ENCODE measurements around the gene GJA5. TPM values are rescaled to one million over a fixed set of nuclear protein-coding genes. Genes with fewer than 3 reads are reported as not detected.

Gene GJA5
- not detected in 2 replicates for total RNA-seq

- Mint-ChIP-seq H3K27me3 (ENCODE audit: low read depth) (peaks cover 14% of the 10 kb centered on the region), H3K4me3 (ENCODE audit: low read depth) (no peak within 1 kb of the TSS), H3K4me1 (ENCODE audit: low read depth) (peaks cover 13% of the 10 kb centered on the region), H3K27ac (no peak within 1 kb of the TSS), H3K36me3 (ENCODE audit: low read depth) (no peaks in the 10 kb centered on the region), H3K9me3 (no peaks in the 10 kb centered on the region)
- intact Hi-C loops (cut with micrococcal nuclease) = no loop called here
- no peak for DNase-seq (ENCODE audit: low spot score)
These were observed at the start of gene GJA5 for GRCh38 chr1:147760481-147761260. Gene GJA5 (minus strand): TSS chr1:147760602. CDS start chr1:147759238, 1,364 bp downstream.

DNA sequence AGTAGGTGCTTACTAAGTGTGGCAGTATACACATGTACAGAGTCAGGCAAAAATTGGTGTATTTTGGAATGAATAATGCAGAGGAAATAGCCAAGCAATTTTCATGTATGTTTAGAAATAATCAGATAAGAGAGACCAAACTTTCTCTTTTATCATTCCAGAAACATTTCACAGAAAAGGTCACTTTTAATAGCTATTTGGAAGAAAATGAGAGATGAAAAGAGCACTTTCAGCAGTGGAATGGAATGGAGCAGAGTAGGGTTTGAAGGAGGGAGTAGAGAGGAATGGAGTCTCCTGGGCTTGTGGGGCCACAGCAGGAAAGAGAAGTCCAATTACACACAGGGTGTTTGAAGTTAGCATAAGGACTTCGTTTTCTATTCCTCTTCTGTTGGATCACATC lies 48.8 kb upstream of the GJA5 start:
- Mint-ChIP-seq H3K9me3 (no peaks in the 10 kb centered on the region), H3K27me3 (ENCODE audit: low read depth) (no peaks in the 10 kb centered on the region), H3K4me3 (ENCODE audit: low read depth) (no peak overlapping the region), H3K4me1 (ENCODE audit: low read depth) (no peaks in the 10 kb centered on the region), H3K36me3 (ENCODE audit: low read depth) (no peaks in the 10 kb centered on the region), H3K27ac (no peak overlapping the region)
- no peak for DNase-seq (ENCODE audit: low spot score)
- intact Hi-C loops (cut with micrococcal nuclease) = no loop called here

- DNase-seq (ENCODE audit: low spot score) = no peak
- no peaks in the 10 kb centered on the region for H3K9me3 Mint-ChIP-seq
- no peaks in the 10 kb centered on the region for H3K4me1 Mint-ChIP-seq (ENCODE audit: low read depth)
- no peaks in the 10 kb centered on the region for H3K27me3 Mint-ChIP-seq (ENCODE audit: low read depth)
- no peak overlapping the region for H3K27ac Mint-ChIP-seq
- no peak overlapping the region for H3K4me3 Mint-ChIP-seq (ENCODE audit: low read depth)
- intact Hi-C loops (cut with micrococcal nuclease) = no loop called here
- H3K36me3 Mint-ChIP-seq (ENCODE audit: low read depth) = no peaks in the 10 kb centered on the region
These were observed 47.6 kb upstream of the GJA5 start for GRCh38 chr1:147808025-147808424.

GRCh38 chr1:147807405-147807804 lies 47.0 kb upstream of the GJA5 start:
- H3K9me3 Mint-ChIP-seq = no peaks in the 10 kb centered on the region
- no peaks in the 10 kb centered on the region for H3K4me1 Mint-ChIP-seq (ENCODE audit: low read depth)
- H3K4me3 Mint-ChIP-seq (ENCODE audit: low read depth) = no peak overlapping the region
- no peaks in the 10 kb centered on the region for H3K36me3 Mint-ChIP-seq (ENCODE audit: low read depth)
- no peak for DNase-seq (ENCODE audit: low spot score)
- H3K27me3 Mint-ChIP-seq (ENCODE audit: low read depth) = no peaks in the 10 kb centered on the region
- intact Hi-C loops (cut with micrococcal nuclease) = no loop called here
- no peak overlapping the region for H3K27ac Mint-ChIP-seq

- H3K36me3 Mint-ChIP-seq (ENCODE audit: low read depth) = no peaks in the 10 kb centered on the region
- intact Hi-C loops (cut with micrococcal nuclease) = no loop called here
- H3K9me3 Mint-ChIP-seq = no peaks in the 10 kb centered on the region
- no peak for DNase-seq (ENCODE audit: low spot score)
- H3K4me1 Mint-ChIP-seq (ENCODE audit: low read depth) = no peaks in the 10 kb centered on the region
- no peak overlapping the region for H3K27ac Mint-ChIP-seq
- no peaks in the 10 kb centered on the region for H3K27me3 Mint-ChIP-seq (ENCODE audit: low read depth)
- no peak overlapping the region for H3K4me3 Mint-ChIP-seq (ENCODE audit: low read depth)
These were observed 44.7 kb upstream of the GJA5 start for GRCh38 chr1:147804942-147805723.

DNA sequence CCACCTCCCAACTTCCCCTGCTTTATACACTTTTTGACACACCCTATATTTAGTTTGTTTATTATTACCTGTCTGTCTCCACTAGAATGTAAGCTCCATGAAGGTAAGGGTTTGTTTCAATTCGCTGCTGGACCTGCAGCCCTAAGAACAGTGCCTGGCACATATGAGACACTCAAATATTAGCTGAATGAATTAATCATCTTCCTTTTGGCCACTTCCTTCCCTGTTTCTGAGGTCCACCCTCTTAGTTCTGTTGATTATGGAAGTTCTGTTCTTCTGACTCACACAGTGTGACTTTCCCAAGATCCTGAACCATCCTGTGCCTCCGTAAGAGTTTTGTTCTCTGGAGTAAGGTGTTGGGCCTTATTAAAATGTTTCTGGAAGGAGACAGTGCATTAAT lies 40.4 kb upstream of the GJA5 start:
- Mint-ChIP-seq H3K36me3 (ENCODE audit: low read depth) (no peaks in the 10 kb centered on the region), H3K27ac (no peak overlapping the region), H3K27me3 (ENCODE audit: low read depth) (no peaks in the 10 kb centered on the region), H3K9me3 (no peaks in the 10 kb centered on the region), H3K4me3 (ENCODE audit: low read depth) (no peak overlapping the region), H3K4me1 (ENCODE audit: low read depth) (no peaks in the 10 kb centered on the region)
- DNase-seq (ENCODE audit: low spot score) = no peak
- intact Hi-C loops (cut with micrococcal nuclease) = no loop called here

DNA sequence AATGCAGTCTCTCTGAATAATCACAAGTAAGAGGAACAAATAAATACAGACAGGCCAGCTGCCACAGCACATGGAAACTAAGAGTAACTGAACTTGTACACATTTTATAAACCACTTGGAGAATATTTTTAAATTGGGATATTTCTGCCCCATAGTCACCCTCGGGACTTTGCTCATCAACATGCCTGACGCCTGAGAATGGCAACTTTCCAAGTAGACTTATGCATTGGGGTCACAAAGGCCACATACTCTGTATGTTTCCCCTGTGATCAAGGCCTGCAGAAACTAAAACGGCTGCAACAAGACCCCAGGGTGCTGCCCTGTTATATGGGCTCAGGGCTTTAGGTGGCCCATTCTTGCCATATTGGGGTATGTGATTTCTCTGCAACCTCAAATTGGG lies 38.3 kb upstream of the GJA5 start:
- intact Hi-C loops (cut with micrococcal nuclease) = no loop called here
- H3K36me3 Mint-ChIP-seq (ENCODE audit: low read depth) = no peaks in the 10 kb centered on the region
- H3K4me3 Mint-ChIP-seq (ENCODE audit: low read depth) = no peak overlapping the region
- H3K27me3 Mint-ChIP-seq (ENCODE audit: low read depth) = peaks cover 11% of the 10 kb centered on the region
- no peak overlapping the region for H3K27ac Mint-ChIP-seq
- no peak for DNase-seq (ENCODE audit: low spot score)
- H3K9me3 Mint-ChIP-seq = no peaks in the 10 kb centered on the region
- no peaks in the 10 kb centered on the region for H3K4me1 Mint-ChIP-seq (ENCODE audit: low read depth)

DNA sequence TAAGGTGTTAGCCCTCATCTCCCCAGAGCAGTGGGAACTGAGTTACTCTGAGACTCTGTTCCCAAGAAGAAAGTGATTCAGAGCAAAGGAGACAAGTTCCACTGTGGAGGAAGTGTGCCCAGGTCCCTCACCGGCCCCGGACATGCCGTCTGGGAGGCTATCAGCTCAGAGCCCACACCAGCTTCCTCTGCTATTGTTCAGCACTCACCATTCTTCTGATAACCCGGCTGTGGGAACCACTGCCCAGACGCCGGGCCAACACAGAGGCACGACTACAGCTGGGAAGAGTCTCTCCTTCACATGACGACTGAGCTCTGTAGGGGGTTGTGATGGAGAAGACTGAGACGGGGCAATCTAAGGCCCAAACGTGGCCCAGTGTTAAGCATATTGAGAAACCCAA lies 34.2 kb upstream of the GJA5 start:
- no peak for DNase-seq (ENCODE audit: low spot score)
- no peak overlapping the region for H3K27ac Mint-ChIP-seq
- no peaks in the 10 kb centered on the region for H3K36me3 Mint-ChIP-seq (ENCODE audit: low read depth)
- H3K27me3 Mint-ChIP-seq (ENCODE audit: low read depth) = peaks cover 15% of the 10 kb centered on the region
- intact Hi-C loops (cut with micrococcal nuclease) = no loop called here
- H3K4me1 Mint-ChIP-seq (ENCODE audit: low read depth) = no peaks in the 10 kb centered on the region
- no peaks in the 10 kb centered on the region for H3K9me3 Mint-ChIP-seq
- H3K4me3 Mint-ChIP-seq (ENCODE audit: low read depth) = no peak overlapping the region

DNA sequence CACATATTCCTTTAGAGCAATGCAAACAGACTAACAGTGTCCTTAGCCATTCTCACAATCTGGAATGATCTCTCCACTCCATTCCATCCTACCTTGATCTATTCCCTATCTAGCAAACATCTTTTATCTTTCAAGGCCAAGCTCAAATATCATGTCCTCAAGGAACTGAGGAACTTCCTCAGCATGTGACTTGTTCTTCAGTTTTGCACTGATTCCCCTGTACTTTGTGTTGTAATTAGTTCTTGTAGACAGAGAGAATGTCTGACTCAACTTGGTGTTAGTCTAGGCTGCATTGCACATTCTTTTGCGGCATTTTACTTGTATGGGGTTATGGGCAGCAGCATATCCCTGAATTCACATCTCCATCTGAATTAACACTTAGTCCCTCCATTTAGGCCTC lies 31.5 kb upstream of the GJA5 start:
- Mint-ChIP-seq H3K4me1 (ENCODE audit: low read depth) (no peaks in the 10 kb centered on the region), H3K27me3 (ENCODE audit: low read depth) (peaks cover 23% of the 10 kb centered on the region), H3K4me3 (ENCODE audit: low read depth) (no peak overlapping the region), H3K9me3 (no peaks in the 10 kb centered on the region), H3K36me3 (ENCODE audit: low read depth) (no peaks in the 10 kb centered on the region), H3K27ac (no peak overlapping the region)
- intact Hi-C loops (cut with micrococcal nuclease) = no loop called here
- no peak for DNase-seq (ENCODE audit: low spot score)

DNA sequence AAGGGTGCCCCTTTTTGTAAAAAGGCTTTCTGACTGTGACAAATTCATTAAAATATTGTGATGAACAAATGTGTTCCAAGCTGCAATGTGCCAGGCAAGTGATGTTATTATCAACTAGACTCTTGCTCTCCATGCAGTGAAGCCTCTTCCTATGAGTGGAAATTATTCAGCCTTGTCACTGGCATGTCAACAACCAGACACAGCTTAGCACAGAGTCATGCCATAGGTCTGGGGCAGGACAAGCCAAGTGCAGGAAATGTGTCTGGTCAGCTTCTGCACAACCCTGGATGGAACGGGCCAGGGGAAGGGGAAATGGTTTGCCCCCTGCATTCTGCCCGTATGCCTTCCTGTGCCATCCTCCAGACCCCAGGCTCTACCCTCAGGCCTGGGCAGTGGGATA lies 27.4 kb upstream of the GJA5 start:
- Mint-ChIP-seq H3K4me1 (ENCODE audit: low read depth) (no peaks in the 10 kb centered on the region), H3K4me3 (ENCODE audit: low read depth) (no peak overlapping the region)

GRCh38 chr1:147786536-147786935 lies 26.1 kb upstream of the GJA5 start:
- H3K4me1 Mint-ChIP-seq (ENCODE audit: low read depth) = no peaks in the 10 kb centered on the region
- H3K4me3 Mint-ChIP-seq (ENCODE audit: low read depth) = no peak overlapping the region
- no peaks in the 10 kb centered on the region for H3K36me3 Mint-ChIP-seq (ENCODE audit: low read depth)
- no peak for DNase-seq (ENCODE audit: low spot score)
- intact Hi-C loops (cut with micrococcal nuclease) = no loop called here
- no peak overlapping the region for H3K27ac Mint-ChIP-seq
- H3K9me3 Mint-ChIP-seq = no peaks in the 10 kb centered on the region
- H3K27me3 Mint-ChIP-seq (ENCODE audit: low read depth) = peaks cover 20% of the 10 kb centered on the region

More for the DNA sequence above, 27.4 kb upstream of the GJA5 start:
- DNase-seq (ENCODE audit: low spot score) = no peak
- no peaks in the 10 kb centered on the region for H3K9me3 Mint-ChIP-seq
- no peak overlapping the region for H3K27ac Mint-ChIP-seq
- H3K27me3 Mint-ChIP-seq (ENCODE audit: low read depth) = peaks cover 17% of the 10 kb centered on the region
- H3K36me3 Mint-ChIP-seq (ENCODE audit: low read depth) = no peaks in the 10 kb centered on the region
- intact Hi-C loops (cut with micrococcal nuclease) = no loop called here

- intact Hi-C loops (cut with micrococcal nuclease) = no loop called here
- no peak overlapping the region for H3K27ac Mint-ChIP-seq
- no peaks in the 10 kb centered on the region for H3K4me1 Mint-ChIP-seq (ENCODE audit: low read depth)
These were observed 25.5 kb upstream of the GJA5 start for GRCh38 chr1:147785794-147786506.

GRCh38 chr1:147784941-147785340 lies 24.5 kb upstream of the GJA5 start:
- Mint-ChIP-seq H3K9me3 (no peaks in the 10 kb centered on the region), H3K36me3 (ENCODE audit: low read depth) (no peaks in the 10 kb centered on the region), H3K4me3 (ENCODE audit: low read depth) (no peak overlapping the region), H3K4me1 (ENCODE audit: low read depth) (no peaks in the 10 kb centered on the region), H3K27ac (no peak overlapping the region), H3K27me3 (ENCODE audit: low read depth) (peaks cover 33% of the 10 kb centered on the region)
- intact Hi-C loops (cut with micrococcal nuclease) = no loop called here
- DNase-seq (ENCODE audit: low spot score) = no peak

More at GRCh38 chr1:147785794-147786506, 25.5 kb upstream of the GJA5 start:
- H3K4me3 Mint-ChIP-seq (ENCODE audit: low read depth) = no peak overlapping the region
- no peak for DNase-seq (ENCODE audit: low spot score)
- H3K9me3 Mint-ChIP-seq = no peaks in the 10 kb centered on the region
- peaks cover 24% of the 10 kb centered on the region for H3K27me3 Mint-ChIP-seq (ENCODE audit: low read depth)
- no peaks in the 10 kb centered on the region for H3K36me3 Mint-ChIP-seq (ENCODE audit: low read depth)

Data from activated T-helper 2 cell treated with anti-CD3 and anti-CD28 coated beads, Interferon-gamma antibody, Interleukin-2, Interleukin-4, amounts not matched to agents 10 μg/mL and 5 μg/mL and 100 μg/mL, durations not matched to agents 14 hours and 24 hours and 36 hours (primary cell).